Omental fat pad (tissue), 4 donors: ENCODE measurements around the gene THAP2. TPM values are rescaled to one million over a fixed set of nuclear protein-coding genes. Genes with fewer than 3 reads are reported as not detected.

Experiments used
- ATAC-seq: fragments of 150-250 bp; one replicate; pipeline ENCODE4 v1.9.1; 2016; ENCODE audit warnings: mild to moderate bottlenecking, moderate library complexity; ENCODE audit not compliant: low FRiP score
- DNase-seq: peaks from one replicate; pipeline ENCODE4 v3.0.0-alpha.2; 2019; ENCODE audit warnings: low spot score
- CTCF ChIP-seq, 3 donors: fragments of 450-650 bp; IDR thresholded peaks; one replicate each; pipeline ENCODE4 v1.5.1; 2016 to 2017; ENCODE audit warnings: antibody characterized with exemption in 3 of 3, mild to moderate bottlenecking in 3 of 3, moderate library complexity in 2 of 3
- total RNA-seq, 4 donors: library from RNA; depleted of rRNA; stranded (reverse); fragments of >200 nt; gene quantifications; one replicate each; pipeline ENCODE4 v1.1.0, GENCODE V29; 2016

Gene THAP2
- total RNA-seq, 4 donors from 2014 or later: 1.8 to 21.3 (median 5.9) TPM

- ATAC-seq (no peak), DNase-seq (no peak)
- no peak for TF ChIP-seq CTCF (IDR thresholded peaks at IDR 0.05)
Observed at GRCh38 chr12:71646512-71646911, 17.6 kb upstream of the THAP2 start.

GRCh38 chr12:71648537-71648936, 15.6 kb upstream of the THAP2 start:
- TF ChIP-seq CTCF (IDR thresholded peaks at IDR 0.05): no peak
- DNase-seq (no peak), ATAC-seq (no peak)

- DNase-seq (no peak), ATAC-seq (no peak)
- TF ChIP-seq CTCF (IDR thresholded peaks at IDR 0.05): no peak
Observed at GRCh38 chr12:71649401-71649800, 14.7 kb upstream of the THAP2 start.

- DNase-seq (no peak), ATAC-seq (no peak)
- TF ChIP-seq CTCF (IDR thresholded peaks at IDR 0.05): no peak
Observed at GRCh38 chr12:71652656-71653055, 11.4 kb upstream of the THAP2 start.

GRCh38 chr12:71653137-71653536, 11.0 kb upstream of the THAP2 start:
- DNase-seq (no peak), ATAC-seq (no peak)
- TF ChIP-seq CTCF (IDR thresholded peaks at IDR 0.05): no peak

GRCh38 chr12:71654200-71654599, 9.9 kb upstream of the THAP2 start:
- TF ChIP-seq CTCF (IDR thresholded peaks at IDR 0.05): no peak
- no peak for ATAC-seq

GRCh38 chr12:71655495-71655894, 8.6 kb upstream of the THAP2 start:
- ATAC-seq: no peak
- TF ChIP-seq CTCF (IDR thresholded peaks at IDR 0.05): no peak
- DNase-seq: no peak

More at GRCh38 chr12:71654200-71654599, 9.9 kb upstream of the THAP2 start:
- DNase-seq: no peak
